WERI-Rb-1 (cell line): ENCODE results near the gene DCDC2B.
A peak's percentile ranks its signal among the peaks of the same experiment; 100 is the strongest.

Experiments used
- DNase-seq: peaks from one replicate; pipeline ENCODE4 v3.0.0-alpha.2; 2020
- H3K27ac ChIP-seq: fragments of 250-450 bp; sonication (Bioruptor Pico); 2 replicates; pipeline ENCODE4 v1.5.1; 2020; ENCODE audit warnings: mild to moderate bottlenecking, moderate library complexity
- H3K27me3 ChIP-seq: fragments of 250-450 bp; sonication (Bioruptor Pico); 2 replicates; pipeline ENCODE4 v1.5.1; 2021; ENCODE audit warnings: mild to moderate bottlenecking, low read depth, moderate library complexity; ENCODE audit not compliant: insufficient read depth, severe bottlenecking
- H3K36me3 ChIP-seq: fragments of 250-450 bp; sonication (Bioruptor Pico); 2 replicates; pipeline ENCODE4 v1.5.1; 2020; ENCODE audit warnings: mild to moderate bottlenecking, moderate library complexity
- H3K4me3 ChIP-seq: 2 replicates; pipeline ENCODE4 v1.5.1; 2011; ENCODE audit warnings: low read depth, mild to moderate bottlenecking, control low read depth, low read length
- H3K9me3 ChIP-seq: fragments of 250-450 bp; sonication (Bioruptor Pico); 2 replicates; pipeline ENCODE4 v1.5.1; 2021; ENCODE audit warnings: mild to moderate bottlenecking, moderate library complexity; ENCODE audit not compliant: severe bottlenecking
- TF ChIP-seq, protein P1 (sequence below): IDR thresholded peaks from 2 replicates; pipeline ENCODE4 v1.5.1; 2011; ENCODE audit warnings: low read depth, mild to moderate bottlenecking, control low read depth, inconsistent platforms, low read length

The DCDC2B gene

GRCh38 chr1:32216566-32216965 is 7.7 kb downstream of the DCDC2B start:
- Histone ChIP-seq H3K27me3 (no peaks in the 10 kb centered on the region), H3K4me3 (no peak overlapping the region), H3K36me3 (peaks cover 10% of the 10 kb centered on the region), H3K27ac (no peak overlapping the region), H3K9me3 (no peaks in the 10 kb centered on the region)
- TF ChIP-seq, protein P1, sequence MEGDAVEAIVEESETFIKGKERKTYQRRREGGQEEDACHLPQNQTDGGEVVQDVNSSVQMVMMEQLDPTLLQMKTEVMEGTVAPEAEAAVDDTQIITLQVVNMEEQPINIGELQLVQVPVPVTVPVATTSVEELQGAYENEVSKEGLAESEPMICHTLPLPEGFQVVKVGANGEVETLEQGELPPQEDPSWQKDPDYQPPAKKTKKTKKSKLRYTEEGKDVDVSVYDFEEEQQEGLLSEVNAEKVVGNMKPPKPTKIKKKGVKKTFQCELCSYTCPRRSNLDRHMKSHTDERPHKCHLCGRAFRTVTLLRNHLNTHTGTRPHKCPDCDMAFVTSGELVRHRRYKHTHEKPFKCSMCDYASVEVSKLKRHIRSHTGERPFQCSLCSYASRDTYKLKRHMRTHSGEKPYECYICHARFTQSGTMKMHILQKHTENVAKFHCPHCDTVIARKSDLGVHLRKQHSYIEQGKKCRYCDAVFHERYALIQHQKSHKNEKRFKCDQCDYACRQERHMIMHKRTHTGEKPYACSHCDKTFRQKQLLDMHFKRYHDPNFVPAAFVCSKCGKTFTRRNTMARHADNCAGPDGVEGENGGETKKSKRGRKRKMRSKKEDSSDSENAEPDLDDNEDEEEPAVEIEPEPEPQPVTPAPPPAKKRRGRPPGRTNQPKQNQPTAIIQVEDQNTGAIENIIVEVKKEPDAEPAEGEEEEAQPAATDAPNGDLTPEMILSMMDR = no peak
- no peak for DNase-seq

GRCh38 chr1:32219022-32219421 is 10.1 kb downstream of the DCDC2B start:
- no peaks in the 10 kb centered on the region for H3K9me3 ChIP-seq
- TF ChIP-seq, protein P1 = no peak
- H3K36me3 ChIP-seq = peaks cover 19% of the 10 kb centered on the region

DNA sequence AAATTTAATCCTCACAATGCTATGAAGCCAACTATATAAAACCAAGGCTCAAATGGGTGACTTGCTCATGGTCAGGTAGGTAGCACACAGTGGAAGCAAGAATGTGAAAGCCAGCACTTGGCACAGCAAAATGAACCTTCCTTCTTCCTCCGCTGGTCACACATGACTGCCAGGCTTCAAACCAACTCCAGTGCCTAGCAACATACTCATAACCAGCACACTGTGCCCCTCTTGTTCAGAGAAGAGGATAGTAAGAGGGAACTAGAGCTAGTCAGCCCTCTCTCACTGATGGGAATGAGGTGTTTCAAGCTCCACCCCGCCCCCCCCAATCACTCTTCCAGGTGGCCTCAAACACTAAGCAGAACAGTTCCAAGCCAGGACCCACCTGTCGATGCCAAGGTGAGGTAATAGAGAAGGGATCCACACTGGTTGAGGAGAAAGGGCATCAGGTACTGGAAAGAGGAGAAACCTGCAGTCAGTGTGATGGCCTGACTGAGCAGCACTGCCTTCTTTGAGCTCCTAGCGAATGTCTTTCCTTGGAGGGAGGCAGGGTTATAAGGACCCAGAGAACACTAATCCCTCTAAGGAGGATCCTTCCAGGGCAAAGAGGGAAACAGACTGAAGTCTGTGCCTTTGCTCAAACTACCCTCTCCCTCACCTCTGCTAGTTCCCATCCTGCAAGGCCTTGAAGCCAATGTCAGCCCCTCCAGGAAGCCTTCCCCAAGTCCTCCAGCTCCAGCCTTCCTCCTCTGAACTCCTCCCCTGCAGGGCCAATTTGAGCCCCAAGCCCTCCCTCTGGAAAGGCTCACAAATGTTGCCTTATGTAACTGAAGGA is 12.1 kb downstream of the DCDC2B start:
- Histone ChIP-seq H3K27ac (0 out of 2 replicates have a peak overlapping the region, but pooled peaks have one; percentile 16), H3K36me3 (peaks cover 33% of the 10 kb centered on the region), H3K4me3 (peak overlapping the region; percentile 93), H3K27me3 (no peaks in the 10 kb centered on the region), H3K9me3 (no peaks in the 10 kb centered on the region)
- DNase-seq = no peak
- TF ChIP-seq, protein P1 = no peak

More at GRCh38 chr1:32219022-32219421, 10.1 kb downstream of the DCDC2B start:
- no peak overlapping the region for H3K27ac ChIP-seq
- H3K27me3 ChIP-seq = no peaks in the 10 kb centered on the region
- no peak for DNase-seq
- H3K4me3 ChIP-seq = no peak overlapping the region

DNA sequence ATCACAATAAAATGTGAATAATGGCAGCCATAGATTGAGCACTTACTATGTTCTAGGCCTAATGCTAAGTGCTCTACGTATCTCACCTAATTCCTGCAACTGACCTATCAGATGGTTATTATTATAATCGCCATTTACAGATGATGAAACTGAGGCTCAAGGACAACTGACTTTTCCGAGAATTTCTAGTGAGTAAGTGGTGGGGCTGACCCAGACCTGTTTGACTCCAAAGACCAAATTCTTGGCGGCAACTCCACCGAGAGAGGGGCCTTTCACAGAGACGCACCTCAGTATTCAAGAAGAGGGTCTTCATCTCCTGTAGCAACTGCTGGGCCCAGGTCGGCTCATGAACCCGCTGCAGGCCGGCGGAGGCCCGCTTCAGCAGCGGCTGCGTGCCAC is 12.7 kb downstream of the DCDC2B start:
- H3K36me3 ChIP-seq = peaks cover 31% of the 10 kb centered on the region
- H3K4me3 ChIP-seq = peak overlapping the region; percentile 93
- H3K9me3 ChIP-seq = no peaks in the 10 kb centered on the region
- H3K27ac ChIP-seq = 0 out of 2 replicates have a peak overlapping the region, but pooled peaks have one; percentile 16
- no peaks in the 10 kb centered on the region for H3K27me3 ChIP-seq
- no peak for DNase-seq
- TF ChIP-seq, protein P1 = no peak

DNA sequence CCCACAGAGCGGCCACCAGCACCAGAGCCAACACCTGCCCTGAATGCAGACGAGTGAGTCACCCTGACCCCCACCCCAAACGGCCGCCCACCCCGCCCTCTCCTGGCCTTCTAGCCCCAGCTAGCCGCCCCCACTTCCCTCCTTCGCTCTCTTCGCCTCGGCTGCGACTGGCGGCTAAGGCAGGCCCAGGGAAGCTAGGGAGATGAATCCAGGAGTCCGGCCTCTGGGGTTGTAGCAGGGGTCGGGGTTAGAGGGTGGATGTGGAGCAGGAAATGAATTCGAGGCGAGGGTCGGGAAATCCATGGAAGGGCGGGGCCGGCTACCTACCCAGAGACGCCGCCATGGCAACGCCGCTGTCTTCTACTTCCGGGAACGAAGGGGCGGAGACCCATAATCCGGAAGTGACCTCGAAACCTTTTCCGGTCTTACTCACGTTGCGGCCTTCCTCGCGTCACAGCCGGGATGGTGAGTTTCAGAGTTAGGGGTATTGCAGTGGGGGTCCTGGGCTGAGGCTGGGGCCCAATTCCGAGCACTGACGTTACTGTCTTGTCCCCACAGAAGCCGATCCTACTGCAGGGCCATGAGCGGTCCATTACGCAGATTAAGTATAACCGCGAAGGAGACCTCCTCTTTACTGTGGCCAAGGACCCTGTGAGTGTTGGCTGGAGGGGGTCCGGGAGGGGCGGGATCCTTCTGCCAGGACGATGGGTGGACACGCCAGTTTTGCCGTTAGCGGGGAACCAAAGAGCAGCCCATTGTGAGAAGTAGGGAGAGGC is 13.3 kb downstream of the DCDC2B start, which contains the start of the genes EIF3I and TMEM234:
Gene EIF3I, plus strand, starts transcription at position 428 of the 776 bp plus-strand sequence. Its CDS starts 35 bp downstream, at position 463.
Gene TMEM234, minus strand, starts transcription at position 374 of the 776 bp plus-strand sequence. Its CDS starts 31 bp downstream, at position 343.
- DNase-seq = peak; percentile 90
- TF ChIP-seq, protein P1 = no peak
- Histone ChIP-seq H3K27me3 (no peaks in the 10 kb centered on the region), H3K27ac (peak within 1 kb of the TSS; percentile 65), H3K4me3 (peak within 1 kb of the TSS; percentile 93), H3K36me3 (peaks cover 31% of the 10 kb centered on the region), H3K9me3 (no peaks in the 10 kb centered on the region)
